Stimulated activated CD8-positive, alpha-beta memory T cell treated with anti-CD3 and anti-CD28 coated beads, Interleukin-15, amount 100 ng/mL, for 24 hours (primary cell): ENCODE results near the gene BSG.

Experiments
- DNase-seq: peaks from one replicate; pipeline ENCODE4 v3.0.0-alpha.2; 2020; ENCODE audit warnings: low read depth

The BSG gene

DNA sequence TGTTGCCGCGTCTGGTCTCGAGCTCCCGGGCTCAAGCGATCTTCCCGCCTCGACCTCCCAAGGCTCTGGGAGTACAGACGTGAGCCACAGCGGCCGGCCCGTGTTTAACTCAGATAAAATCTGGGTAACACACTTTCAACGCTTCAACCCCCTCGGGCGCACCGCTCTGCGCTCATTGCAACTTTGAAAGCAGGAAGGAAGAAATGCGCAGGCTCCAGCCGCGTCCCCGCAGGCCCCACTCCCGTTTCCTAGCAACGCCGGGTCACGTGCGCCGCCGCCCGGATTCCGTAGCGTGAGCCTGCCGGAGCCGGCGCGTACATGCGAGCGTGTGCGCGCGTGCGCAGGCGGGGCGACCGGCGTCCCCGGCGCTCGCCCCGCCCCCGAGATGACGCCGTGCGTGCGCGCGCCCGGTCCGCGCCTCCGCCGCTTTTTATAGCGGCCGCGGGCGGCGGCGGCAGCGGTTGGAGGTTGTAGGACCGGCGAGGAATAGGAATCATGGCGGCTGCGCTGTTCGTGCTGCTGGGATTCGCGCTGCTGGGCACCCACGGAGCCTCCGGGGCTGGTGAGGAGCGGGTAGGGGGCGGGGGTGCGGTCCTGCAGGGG is at the start of gene BSG:
BSG (plus strand) TSS at position 457 of the 603 bp plus-strand sequence; CDS start at position 496, 39 bp downstream.
- peak; percentile 96 for DNase-seq

DNA sequence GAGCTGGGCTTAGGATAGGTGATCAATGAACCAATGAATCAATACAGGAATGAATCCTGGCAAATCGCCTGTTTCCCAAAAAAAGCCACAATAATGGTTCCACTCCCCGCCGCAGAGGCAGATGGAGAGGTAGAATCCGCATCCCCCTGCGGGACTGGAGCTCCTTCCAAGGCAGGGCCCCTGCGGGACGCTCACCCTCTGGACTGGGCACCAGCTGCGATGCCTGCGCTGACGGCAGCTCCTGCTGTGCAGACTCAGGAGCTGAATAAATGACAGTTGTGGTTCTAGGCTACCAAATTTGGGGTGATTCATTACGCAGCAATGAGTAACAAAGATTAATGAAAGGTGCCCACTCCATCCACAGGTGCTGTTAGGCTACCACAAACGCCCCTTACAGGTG is 49.7 kb upstream of the BSG start:
- DNase-seq, result no peak

DNA sequence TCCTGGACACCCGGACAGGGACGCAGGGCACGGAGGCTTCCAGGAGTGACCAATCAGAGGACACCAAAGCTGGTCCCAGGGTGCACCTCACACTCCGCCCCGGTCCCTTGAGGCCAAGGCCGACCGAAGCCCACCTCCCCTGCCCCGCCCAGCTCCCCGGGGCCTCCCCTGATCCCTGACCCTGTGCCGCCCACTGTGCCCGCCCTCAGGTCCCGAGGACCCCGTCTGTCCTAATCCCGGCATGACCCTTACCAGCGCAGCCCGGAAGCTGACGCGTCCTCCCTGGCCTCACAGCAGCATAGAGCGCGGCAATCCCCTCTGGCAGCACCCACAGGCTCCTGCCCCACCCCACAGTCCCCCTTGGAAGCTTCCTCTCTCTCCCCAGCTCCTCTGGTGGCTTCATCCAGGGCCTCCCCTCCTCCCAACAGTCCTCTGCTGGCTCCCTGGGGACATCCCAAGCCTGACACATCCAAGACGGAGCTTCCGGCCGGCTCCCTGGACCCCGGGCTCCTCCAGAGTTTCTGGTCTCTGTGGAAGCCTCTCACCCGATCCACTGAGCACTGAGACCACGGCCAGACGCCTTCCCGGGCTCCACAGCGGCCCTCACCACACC is 48.2 kb upstream of the BSG start:
- DNase-seq, result no peak

DNA sequence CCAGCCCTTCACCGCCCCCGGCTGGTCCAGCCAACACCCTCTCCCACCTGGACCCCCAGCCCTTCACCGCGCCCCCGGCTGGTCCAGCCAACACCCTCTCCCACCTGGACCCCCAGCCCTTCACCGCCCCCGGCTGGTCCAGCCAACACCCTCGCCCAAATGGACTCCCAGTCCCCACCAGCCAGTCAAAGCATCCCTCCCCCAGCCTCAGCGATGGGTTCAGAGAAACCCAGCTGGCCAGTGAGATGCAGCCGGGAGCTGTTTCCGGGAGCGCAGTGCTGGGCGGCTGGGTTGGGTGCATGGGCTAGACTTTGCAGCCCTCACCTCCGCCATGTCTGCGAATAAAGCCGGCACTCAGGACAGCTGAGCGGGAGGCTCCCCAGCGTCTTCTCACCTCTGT is 47.4 kb upstream of the BSG start:
- no peak for DNase-seq

DNA sequence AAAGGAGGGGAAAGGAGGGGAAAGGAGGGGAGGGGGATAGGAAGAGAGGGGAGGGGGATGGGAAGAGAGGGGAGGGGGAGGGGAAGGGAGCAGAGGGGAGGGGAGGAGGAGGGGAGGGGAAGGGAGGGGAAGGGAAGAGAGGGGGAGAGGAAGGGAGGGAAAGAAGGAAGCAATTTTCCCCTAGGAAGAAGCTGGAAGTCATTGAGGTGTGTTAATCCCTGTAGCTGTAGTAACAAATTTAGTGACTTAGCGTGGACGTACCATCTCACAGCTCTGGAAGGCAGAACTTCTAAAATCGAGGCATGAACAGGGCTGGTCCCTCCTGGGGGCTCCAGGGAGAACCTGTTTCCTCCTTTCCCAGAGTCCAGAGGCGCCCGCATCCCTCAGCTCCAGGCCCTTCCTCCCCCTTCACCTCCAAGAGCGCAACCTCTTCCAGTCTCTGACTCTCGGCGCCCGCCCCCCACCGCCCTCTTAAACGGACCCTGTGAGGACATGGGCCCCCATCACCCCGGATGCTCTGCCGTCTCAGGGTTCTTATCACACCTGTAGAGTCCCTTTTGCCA is 46.5 kb upstream of the BSG start:
- DNase-seq, result no peak

DNA sequence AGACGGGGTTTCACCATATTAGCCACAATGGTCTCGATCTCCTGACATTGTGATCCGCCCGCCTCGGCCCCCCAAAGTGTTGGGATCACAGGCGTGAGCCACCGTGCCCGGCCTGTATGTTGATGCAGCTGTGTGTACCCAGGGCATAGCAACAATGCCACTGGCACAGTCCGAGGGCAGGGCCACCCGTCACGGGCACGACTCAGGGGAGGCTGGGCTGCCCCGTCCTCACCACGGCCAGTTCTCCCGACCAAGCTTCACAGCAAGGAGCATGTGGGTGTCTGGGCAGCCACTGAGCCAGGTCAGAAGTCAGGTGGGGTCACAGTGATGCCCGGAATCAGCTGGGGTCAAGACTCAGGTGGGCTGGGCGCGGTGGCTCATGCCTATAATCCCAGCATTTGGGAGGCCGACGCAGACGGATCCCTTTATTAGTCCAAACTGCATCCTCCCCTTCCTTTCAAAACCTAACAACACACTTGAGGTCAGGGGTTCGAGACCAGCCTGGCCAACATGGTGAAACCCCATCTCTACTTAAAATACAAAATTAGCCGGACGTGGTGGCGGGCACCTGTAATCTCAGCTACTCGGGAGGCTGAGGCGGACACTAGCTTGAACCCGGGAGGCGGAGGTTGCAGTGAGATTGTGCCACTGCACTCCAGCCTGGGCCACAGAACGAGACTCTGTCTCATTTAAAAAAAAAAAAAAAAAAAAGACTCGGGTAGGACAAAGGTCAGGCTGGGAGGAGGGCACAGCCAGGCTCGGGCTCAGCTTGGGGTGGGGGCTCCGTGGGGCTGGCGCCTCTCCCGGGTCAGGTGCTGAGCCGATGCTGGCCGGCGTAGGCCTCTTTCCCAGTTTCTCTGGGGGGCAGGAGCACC is 42.0 kb upstream of the BSG start:
- no peak for DNase-seq

DNA sequence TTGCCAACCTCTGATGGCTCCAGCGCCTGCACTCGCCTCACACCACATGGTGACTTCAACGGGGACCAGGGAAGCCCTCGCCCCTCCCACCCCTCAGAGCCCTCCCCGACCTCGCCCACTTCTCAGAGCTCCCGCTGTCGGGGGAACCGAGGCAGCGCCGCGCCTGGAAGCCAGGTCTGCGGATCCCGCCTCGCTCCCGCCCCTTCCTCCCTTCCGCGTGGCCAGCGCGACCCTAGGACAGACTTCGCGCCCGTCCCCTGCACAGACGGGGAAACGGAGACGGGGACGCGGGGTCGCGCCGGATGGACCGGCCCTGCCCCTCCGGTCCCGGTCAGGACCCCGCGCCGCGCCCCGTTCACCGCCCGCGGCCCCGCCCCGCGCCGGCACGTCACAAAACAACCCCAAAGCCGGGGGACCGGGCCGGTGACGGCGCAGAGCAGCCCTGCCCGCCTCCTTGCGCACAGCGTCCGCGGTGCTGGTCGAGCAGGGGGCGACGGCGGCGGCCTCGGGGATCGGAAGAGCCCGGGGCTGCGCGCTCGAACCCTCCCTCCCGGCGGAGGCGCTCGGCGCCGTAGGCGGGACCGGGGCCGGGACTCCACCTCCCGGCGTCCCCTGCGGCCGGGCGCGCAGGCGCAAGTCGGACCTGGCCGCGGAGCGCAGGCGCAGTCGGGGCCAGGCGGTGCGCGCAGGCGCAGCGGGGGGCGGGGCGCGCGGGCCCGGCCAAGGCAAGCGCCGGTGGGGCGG is 41.2 kb upstream of the BSG start:
- DNase-seq, result peak; percentile 93

DNA sequence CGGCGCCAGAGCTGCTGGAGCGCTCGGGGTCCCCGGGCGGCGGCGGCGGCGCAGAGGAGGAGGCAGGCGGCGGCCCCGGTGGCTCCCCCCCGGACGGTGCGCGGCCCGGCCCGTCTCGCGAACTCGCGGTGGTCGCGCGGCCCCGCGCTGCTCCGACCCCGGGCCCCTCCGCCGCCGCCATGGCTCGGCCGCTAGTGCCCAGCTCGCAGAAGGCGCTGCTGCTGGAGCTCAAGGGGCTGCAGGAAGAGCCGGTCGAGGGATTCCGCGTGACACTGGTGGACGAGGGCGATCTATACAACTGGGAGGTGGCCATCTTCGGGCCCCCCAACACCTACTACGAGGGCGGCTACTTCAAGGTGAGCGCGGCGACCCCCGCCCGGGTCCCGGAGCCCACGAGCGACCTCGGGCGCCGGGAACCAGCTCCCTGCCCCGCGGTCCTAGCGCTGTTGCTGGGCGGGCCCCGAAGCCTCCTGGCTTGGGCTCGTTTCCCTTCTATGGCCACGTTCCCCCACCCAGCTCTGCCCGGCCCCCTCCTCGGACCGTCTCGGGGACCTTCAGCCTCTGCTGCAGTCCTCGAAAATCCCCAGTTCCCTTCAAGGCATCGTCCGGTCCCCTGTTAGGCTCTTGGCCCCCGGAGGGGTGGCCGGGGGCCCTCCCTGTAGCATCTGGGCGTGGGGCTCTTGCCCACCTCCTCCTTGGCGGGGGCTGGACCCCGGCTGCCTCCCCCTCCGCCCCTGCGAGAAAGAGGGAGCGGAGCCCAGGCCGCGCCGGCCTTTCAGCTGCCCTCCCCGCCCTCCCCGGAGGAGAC is 40.4 kb upstream of the BSG start, which contains the start of gene CDC34:
CDC34 (plus strand) TSS at position 8 of the 808 bp plus-strand sequence; CDS start at position 180, 172 bp downstream.
- DNase-seq, result no peak

DNA sequence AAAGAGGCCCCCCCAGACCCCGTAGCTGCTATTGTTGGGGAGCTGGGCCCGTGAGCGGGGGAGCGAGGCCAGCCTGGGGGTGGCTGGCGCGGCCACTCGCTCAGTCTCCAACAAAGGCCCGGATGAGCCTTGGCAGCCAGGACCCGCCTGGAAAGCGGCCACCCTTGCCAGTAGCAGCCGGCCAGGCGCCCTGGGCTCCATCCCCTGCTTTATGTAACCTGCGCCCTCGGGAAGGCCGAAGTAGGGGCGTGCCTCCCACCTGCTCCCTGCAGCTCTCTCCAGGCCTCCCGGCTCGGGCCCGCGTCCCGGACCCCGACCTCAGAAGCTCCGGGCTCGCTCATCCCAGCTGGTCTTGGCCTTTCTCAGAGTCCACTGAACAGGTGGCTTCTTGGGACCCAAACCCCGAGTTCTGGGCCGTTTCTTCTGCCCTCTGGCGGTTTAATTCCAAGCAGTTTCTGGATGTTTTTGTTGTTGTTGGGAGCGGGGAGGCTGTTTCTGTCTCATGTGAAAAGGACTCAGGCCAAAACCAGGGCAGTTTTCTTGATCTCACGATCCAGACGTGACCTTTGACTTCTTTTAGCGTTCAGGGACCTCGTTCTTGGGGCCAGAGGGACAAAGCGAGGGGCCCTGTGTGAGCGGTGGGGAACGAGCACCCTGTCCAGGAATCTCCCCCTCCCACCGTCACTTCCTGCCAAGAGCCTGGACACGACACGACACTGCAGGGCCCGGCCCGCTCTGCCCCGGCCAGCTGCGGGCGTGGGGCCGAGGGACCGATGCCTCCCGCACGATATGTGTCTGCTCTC is 39.6 kb upstream of the BSG start:
- no peak for DNase-seq

DNA sequence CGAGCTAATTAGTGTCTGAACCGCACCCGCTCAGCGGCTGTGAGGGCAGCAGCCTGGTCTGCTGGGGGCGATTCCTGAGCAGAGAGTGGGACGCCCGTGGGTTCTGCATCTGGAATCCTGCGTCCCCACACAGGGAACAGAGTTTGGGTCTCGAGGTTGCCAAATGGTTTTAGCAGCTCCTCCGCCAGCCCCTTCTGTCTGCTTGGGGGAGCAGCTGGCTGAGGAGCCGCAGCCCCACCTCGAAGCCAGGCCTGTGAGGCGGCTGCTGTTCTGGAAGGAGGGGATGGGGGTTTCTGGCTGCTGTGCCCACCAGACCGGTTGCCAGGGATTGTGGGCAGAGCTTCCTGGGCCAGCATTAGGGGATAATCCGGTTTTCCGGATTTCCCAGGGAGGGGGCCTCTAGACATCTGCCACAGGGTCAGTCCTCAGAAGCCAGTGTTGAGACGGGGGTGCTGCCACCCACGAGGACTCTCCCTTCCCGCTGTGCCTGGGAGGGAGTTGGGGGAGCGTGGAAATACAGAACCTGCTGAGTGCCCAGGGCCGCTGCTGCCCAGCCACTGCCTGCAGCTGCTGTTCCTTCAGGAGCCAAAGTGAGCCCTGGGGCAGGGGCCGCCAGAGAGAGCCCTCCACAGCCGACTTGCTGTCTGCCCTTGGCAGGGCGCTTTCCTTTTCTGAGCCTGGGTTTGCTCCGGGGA is 38.9 kb upstream of the BSG start:
- DNase-seq, result no peak

DNA sequence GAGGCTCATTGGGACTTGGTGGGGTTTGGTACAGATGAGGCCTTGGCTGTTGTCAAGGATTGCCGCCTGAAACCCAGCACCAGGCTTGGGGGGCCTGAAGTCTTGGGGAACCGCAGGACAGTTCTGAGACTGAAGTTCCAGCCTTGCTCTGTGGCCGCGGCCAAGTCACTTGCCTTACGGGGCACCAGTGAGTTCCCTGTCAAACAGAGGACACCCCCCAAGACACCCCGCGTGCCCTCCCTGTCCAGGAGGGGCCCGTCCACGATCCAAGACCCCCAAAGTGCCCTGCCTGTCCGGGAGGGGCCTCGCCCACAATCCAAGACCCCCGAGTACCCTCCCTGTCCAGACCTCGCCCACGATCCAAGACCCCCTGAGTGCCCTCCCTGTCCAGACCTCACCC is 38.3 kb upstream of the BSG start:
- no peak for DNase-seq

DNA sequence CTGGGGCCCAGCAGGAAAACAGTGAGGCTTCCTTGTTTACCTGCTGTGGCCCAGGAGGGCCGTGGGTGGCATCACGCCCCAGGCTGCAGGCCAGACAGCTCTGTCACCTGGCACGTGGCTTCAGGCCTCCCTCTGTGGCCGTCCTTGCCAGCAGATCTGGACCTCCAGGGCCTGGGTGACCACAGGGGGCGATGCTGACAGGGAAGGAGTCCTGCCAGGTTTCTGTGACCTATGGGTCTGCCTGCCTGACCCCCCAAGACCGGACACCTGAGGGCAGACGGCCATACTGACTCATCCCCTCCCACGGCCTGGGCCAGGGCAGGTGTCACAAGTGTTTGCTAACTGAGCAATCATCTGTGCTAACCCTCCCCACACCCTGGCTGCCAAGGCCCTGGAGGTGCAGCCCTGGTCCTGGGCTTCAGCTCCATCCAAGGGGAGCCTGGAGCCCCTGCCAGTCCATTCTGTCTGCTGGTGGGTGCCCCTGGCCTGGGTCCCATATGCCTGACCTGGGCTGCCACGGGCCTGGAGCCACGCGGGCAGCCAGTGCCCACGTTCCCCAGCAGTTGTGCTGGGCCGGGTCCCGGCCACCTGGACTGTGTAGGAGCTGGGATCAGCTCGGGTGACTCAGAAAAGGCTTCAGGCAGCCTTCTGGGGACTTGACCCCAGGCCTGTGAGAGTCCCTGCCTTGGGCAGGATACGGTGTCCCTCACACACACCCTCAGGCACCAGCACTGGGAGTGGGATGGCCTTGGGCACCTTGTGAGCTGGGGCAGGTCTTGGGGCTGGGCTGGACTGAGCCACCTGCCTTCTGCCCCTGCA is 37.2 kb upstream of the BSG start:
- no peak for DNase-seq

DNA sequence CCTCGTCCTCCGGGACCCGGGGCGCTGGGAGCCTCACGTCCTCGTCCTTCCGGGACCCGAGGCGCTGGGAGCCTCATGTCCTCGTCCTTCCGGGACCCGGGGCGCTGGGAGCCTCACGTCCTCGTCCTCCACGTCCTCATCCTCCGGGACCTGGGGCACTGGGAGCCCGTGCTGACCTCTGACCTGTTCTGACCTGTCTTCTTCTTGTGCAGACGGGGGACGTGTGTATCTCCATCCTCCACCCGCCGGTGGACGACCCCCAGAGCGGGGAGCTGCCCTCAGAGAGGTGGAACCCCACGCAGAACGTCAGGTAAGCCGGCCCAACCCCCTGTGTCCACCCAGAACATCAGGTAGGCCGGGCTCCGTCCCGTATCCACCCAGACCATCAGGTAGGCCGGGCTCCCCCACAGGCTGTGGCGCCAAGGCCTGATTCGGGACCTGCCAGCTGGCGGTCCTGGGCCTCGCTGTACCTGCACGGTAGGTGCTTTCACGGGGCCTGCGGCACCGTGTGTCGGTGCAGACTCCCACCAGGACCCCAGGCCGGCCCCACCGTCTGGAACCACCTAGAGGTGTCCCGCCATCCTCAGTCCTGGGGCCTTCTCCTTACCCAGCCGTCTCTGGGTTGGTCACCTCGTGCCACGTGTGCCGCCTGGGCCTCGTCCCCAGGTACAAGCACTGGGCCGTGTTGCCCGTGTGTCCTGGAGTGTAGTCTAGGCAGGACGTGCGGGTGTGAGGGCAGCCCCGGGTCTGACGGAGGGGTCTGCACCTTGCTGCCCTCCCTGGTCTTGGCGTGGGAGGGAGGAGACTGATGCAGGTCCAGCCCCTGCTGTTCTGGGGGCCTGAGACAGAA is 36.1 kb upstream of the BSG start:
- DNase-seq, result no peak

DNA sequence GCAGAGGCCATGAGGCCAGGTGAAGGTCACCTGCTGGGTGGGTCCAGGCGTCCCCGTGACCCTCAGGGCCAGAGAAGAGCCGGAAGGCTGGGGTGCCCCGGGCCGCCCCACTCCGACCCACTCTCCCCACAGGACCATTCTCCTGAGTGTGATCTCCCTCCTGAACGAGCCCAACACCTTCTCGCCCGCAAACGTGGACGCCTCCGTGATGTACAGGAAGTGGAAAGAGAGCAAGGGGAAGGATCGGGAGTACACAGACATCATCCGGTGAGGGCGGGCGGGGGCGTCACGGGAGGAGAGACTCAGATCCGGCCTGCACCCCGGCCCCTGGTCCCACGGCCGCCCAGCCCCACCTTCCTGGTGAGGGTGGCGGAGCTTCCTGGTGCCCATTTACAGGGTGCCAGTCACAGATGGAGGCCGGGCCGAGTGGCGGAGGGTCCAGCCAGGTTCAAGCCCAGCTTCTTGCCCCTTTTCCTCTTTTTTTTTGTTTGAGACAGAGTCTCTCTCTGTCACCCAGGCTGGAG is 35.5 kb upstream of the BSG start:
- DNase-seq, result no peak

DNA sequence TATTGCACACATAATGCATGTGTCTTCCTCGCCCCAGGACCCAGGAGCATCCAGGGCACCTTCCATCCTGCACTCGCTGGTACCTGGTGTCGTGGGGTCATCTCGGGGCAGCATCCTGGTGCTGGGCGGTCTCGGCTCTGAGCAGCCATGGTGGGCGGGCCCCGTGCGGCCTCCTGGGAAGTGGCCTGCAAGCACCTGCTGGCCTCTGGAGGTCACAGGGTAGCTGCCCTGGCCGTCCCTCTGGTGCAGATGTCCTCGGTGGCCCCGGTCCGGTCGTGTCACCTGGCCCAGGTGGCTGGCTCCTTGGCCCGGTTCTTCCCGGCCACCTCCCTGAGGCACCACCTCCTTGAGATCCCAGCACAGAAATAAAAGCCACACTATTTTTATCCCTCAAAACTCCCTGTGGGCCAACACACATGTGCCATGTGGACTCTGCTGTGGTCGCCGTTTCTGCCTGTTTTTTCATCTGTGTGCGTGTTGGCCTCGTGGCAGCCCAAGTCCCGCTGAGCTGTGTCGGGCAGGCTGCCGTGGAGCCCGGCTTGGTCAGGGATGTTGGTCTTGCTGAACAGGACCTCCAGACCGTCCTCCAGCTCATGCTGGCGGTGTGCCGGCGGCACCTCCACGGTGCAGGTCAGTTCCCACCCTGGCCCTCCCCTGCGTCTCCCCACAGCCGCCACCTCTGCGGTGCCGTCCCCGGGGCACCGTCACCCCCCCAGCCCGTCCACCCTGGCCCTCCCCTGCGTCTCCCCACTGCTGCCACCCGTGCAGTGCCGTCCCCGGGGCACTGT is 33.6 kb upstream of the BSG start:
- no peak for DNase-seq

DNA sequence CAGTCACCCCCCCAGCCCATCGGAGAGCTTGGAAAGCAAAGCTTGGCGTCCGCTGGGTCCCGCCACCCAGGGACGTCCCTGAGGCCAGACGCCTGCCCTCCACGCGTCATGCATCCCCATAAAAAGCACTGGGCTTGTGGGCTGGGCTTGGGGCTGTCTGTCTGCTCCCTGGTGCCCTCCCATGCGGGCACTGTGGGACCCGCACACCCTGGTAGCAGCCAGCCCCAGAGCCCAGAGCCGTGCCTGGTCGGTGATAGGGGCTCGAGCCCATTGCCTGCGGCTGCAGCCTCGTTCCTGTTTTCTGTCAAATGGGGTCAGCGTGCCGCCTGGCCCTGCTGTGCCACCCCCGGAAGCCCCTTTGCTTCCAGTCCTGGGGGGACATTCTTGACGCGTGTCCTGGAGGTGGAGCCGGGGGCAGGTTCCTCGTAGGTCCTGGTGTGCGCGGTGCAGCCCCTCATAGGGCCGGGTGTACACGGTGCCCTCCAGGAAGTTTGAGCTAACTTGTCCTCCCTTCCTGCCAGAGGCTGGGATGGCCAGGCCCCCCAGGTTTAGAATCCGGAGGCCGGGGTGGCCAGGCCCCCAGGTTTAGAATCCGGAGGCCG is 32.9 kb upstream of the BSG start:
- DNase-seq, result no peak
